ENCODE data around the gene RHOBTB3.

The RHOBTB3 gene

GRCh38 chr5:95830226-95830625 lies 99.1 kb downstream of the RHOBTB3 start:
- TF ChIP-seq, protein P1, sequence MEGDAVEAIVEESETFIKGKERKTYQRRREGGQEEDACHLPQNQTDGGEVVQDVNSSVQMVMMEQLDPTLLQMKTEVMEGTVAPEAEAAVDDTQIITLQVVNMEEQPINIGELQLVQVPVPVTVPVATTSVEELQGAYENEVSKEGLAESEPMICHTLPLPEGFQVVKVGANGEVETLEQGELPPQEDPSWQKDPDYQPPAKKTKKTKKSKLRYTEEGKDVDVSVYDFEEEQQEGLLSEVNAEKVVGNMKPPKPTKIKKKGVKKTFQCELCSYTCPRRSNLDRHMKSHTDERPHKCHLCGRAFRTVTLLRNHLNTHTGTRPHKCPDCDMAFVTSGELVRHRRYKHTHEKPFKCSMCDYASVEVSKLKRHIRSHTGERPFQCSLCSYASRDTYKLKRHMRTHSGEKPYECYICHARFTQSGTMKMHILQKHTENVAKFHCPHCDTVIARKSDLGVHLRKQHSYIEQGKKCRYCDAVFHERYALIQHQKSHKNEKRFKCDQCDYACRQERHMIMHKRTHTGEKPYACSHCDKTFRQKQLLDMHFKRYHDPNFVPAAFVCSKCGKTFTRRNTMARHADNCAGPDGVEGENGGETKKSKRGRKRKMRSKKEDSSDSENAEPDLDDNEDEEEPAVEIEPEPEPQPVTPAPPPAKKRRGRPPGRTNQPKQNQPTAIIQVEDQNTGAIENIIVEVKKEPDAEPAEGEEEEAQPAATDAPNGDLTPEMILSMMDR (IDR thresholded peaks at IDR 0.05): no peak

DNA sequence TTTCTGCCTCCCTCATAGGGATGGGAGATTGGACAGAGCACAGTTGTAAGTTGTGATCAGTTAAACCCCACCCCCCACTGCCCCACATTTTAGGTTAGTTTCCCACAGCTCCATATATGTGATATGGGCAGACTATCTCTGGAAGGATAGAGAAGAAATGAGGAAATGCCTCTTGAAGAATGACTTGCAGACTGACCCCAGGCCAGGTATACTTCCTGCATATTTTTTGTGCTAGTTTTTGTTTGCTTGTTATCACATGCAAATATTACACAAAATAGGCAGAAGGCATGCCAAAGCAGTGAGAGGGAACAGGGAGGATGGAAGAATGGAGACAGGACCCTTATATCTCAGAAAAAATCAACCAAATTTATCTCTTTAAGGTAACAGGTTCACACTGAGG lies 101.5 kb downstream of the RHOBTB3 start:
- TF ChIP-seq, protein P1 (IDR thresholded peaks at IDR 0.05): no peak

DNA sequence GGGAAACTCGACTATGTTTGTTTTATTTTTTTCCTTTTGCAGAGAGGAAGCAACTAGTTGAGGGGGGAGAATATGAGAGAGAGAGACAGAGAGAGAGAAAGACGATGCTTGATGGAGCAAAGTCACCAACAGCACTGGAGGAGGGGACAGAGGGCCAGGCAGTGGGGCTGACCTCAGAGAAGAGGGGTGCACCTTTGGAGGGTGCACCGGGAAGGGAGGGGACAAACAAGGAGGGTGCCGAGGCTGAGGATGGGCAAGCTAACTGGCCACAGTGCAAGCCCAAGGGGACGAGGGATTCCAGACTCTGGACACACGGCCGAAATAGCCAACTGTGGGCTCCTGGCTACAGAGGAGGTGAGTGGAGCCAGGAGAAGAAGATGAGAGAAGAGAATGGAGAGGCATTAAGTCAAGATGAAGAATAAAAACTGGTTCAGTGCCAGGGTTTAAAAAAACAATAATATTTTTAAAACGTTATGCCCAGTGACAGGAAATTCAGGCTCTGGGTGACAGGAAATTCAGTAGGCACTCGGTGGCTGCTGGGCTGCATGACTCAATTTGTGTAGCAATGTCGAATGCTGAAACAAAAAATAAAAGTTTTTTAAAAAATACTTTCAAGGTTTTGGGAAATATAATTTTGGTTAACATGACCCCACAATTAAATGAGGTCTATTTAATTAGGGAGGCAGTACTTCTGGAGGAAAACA lies 104.7 kb downstream of the RHOBTB3 start:
- TF ChIP-seq, protein P1 (IDR thresholded peaks at IDR 0.05): no peak

DNA sequence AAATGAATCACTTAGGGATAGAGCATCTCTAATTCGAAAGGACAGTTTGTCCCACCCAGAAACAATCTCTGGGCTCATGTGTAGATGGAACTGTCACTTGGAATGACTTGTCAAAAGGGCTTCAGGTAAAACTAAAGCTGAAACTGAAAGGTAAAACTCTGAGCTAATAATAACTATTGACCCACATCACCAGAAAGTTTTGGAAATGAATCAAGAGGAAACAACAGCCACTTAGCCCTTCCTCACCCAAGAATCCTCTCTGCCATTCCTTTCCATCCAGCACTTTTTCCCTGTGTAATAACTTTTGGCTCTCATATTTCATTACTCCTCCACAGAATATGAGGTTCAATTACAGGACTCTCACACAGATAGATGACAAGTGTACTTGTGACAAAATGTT lies 105.4 kb downstream of the RHOBTB3 start:
- TF ChIP-seq, protein P1 (IDR thresholded peaks at IDR 0.05): no peak

GRCh38 chr5:95837492-95837891 lies 106.4 kb downstream of the RHOBTB3 start:
- TF ChIP-seq, protein P1 (IDR thresholded peaks at IDR 0.05): no peak

- TF ChIP-seq, protein P1 (IDR thresholded peaks at IDR 0.05): no peak
Measured at GRCh38 chr5:95838001-95838520, 106.9 kb downstream of the RHOBTB3 start.

- TF ChIP-seq, protein P1 (IDR thresholded peaks at IDR 0.05): no peak
Measured at GRCh38 chr5:95838556-95838955, 107.4 kb downstream of the RHOBTB3 start.
